GM18873 (cell line): Measurements from ENCODE around the gene KDM3B.
"Not testable (repeated sequence)": the region's sequence is repeated elsewhere in the genome, so short reads cannot be mapped to it uniquely, and the experiment has no call there.

ENCODE experiments used
- ATAC-seq: cut with Tn5 transposase; IDR thresholded peaks from one replicate; pipeline ENCODE4 v1.9.1; 2021; ENCODE audit warnings: mild to moderate bottlenecking, moderate library complexity, moderate number of reproducible peaks; ENCODE audit not compliant: unreplicated experiment, low FRiP score

KDM3B gene

GRCh38 chr5:138389332-138389731 lies 36.8 kb downstream of the KDM3B start:
- ATAC-seq: no peak

GRCh38 chr5:138389911-138390310 lies 37.4 kb downstream of the KDM3B start:
- not testable (repeated sequence) for ATAC-seq

GRCh38 chr5:138391859-138392386 lies 39.4 kb downstream of the KDM3B start:
- no peak for ATAC-seq

- ATAC-seq: no peak
These were observed 50.2 kb downstream of the KDM3B start for GRCh38 chr5:138402640-138403039.

GRCh38 chr5:138408023-138408422 lies 55.5 kb downstream of the KDM3B start:
- no peak for ATAC-seq

DNA sequence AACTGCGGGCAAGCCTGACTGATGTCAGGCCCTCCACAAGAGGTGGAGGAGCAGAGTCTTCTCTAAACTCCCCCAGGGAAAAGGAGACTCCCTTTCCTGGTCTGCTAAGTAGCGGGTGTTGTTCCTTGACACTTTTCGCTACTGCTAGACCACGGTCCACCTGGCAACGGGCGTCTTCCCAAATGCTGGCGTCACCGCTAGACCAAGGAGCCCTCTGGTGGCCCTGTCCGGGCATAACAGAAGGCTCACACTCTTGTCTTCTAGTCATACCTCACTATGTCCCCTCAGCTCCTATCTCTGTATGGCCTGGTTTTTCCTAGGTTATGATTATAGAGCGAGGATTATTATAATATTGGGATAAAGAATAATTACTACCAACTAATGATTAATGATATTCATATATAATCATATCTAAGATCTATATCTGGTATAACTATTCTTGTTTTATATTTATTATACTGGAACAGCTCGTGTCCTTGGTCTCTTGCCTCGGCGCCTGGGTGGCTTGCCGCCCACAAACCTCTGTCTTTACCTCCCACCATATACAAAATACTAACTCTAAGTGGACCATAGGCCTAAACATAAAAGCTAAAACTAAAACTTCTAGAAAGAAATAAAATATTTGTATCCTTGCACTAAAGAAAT lies 58.6 kb downstream of the KDM3B start:
- ATAC-seq: not testable (repeated sequence)

GRCh38 chr5:138418444-138418843 lies 66.0 kb downstream of the KDM3B start:
- no peak for ATAC-seq

- ATAC-seq: no peak
These were observed 72.6 kb downstream of the KDM3B start for GRCh38 chr5:138425079-138425478.

- ATAC-seq: no peak
These were observed 83.5 kb downstream of the KDM3B start for GRCh38 chr5:138435943-138436342.

DNA sequence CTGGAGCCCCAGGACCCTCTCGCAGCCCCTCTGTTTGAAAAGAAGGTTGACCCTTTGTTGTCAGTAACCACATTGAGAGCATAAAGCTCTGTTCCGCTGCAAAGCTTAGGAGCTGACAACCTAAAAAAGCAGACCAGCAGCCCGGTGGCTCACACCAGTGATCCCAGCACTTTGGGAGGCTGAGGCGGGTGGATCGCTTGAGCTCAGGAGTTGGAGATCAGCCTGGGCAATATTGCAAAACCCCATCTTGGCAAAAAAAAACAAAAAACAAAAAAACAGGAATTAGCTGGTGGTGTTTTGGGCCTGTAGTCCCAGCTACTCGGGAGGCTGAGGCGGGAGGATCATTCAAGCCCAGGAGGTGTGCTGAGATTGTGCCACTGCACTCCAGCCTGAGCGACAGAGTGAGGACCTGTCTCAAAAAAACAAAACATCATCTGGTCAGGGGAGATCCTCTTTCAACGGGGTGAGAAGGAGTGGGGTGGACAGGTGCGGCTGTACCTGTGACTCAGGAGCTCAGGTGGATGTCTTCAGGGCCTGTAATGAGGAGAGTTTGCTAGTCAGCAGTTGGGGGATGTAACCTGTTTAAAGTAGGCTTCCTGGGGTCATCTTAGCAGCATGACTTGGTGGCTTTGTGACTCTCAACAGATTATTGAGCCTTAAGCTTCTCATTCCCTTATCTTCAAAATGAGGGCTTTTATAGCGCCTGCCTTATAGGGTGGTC lies 85.7 kb downstream of the KDM3B start:
- no peak for ATAC-seq

GRCh38 chr5:138438724-138439476 lies 86.4 kb downstream of the KDM3B start, which contains the start of gene REEP2:
REEP2 (plus strand) TSS chr5:138439057; CDS start chr5:138439209, 152 bp downstream.
- no peak for ATAC-seq

DNA sequence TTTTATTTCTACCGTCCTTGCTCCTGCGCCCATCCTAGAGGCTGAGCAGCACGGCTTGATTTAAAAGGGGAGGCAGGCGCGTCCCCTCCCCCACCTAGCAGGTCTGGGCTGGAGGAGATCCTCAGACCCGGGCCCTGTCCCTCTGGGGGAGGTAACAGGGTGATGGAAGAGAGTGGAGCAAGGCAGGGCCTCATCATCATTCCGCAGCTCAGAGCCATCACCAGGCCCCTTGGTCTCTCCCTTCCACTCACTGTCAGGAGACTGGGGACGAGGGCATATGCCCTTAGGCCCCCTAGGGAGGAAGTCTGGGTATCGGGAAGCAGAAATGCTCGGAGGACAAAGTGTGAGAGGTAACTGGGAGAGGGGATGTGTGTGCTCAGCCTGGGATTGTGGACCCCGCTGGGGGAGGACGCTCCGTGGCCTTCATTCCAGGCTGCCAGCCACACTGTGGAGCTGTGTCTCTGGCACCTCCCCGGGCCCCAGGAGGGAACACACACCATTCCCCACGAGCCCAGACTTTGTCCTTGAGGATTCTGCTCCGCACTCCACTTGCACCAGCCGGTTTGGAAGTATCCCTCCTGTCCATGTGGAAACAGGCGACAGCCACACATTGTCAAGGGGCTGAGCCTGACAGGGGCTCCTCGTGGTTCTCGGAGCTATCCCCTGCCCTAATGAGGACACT lies 87.1 kb downstream of the KDM3B start:
- ATAC-seq: no peak

GRCh38 chr5:138440159-138441073 lies 87.9 kb downstream of the KDM3B start:
- ATAC-seq: no peak

DNA sequence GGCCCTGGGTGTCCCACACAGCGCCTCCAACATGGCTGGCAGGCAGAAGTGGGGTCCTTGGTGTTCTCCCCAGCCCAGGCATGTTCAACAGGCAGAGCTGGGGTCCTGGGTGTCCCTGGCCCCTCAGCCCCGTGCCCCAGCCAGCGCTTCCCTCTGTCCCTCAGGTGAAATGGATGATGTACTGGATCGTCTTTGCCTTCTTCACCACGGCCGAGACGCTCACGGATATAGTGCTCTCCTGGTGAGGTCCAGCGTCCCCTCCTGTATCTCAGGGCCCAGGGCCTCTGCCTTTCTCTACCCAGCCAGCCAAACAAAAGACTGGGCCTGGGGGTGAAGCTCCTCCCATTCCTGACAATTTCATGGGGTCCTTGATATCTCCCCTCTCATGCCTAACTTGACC lies 88.7 kb downstream of the KDM3B start:
- ATAC-seq: no peak

DNA sequence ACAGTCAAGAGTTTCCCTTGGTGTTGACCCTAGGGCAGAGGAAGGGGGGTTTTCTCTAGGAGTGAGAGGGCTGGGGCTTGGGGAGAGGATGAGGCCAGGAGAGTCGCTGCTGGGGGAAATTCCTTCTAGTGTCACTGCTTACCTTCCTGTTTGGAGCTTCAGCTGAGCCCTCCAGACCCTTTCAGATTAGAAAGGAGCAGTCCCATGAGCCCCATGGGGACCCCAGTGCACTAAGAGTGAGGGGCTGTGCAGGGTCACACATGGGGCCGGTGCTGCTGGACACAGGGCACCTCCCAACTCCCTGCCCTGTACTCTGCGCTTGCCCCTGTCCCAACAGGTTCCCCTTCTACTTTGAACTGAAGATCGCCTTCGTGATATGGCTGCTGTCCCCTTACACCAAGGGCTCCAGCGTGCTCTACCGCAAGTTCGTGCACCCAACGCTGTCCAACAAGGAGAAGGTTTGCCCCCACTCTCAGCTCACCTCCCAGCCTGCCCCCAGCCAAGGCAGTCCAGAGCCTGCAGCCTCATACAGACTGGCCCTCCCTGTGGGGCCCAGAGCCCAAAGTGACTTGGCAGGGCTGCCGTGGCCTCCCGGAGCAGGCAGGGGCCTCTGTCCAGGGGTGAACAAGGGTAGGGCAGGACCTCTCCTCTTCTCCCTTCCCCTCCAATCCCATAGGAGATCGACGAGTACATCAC lies 91.7 kb downstream of the KDM3B start:
- ATAC-seq: no peak

DNA sequence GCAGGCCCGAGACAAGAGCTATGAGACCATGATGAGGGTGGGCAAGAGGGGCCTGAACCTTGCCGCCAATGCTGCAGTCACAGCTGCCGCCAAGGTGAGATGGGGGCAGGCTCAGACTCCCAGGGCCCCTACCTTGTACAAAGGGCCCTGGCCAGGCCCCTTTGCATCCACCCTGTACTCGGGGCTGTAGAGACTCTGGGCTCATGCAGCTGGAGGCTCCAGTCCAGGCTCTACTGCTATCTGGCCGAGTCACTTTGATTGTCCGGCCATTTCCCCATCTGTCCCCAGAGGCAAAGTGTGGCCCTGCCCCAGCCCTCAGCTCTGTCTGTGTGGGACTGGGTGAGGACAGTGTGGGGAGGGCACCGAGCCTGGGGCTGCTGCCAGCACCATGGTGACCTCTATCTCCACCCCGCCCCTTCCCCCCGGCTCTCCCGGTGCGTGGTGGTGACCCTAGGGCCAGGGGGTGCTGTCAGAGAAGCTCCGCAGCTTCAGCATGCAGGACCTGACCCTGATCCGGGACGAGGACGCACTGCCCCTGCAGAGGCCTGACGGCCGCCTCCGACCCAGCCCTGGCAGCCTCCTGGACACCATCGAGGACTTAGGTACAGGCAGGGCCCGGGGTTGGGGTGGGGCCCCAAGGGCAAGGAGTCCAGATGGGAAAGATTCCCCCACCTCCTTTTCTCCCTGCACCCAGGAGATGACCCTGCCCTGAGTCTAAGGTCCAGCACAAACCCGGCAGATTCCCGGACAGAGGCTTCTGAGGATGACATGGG lies 92.5 kb downstream of the KDM3B start:
- ATAC-seq: no peak

DNA sequence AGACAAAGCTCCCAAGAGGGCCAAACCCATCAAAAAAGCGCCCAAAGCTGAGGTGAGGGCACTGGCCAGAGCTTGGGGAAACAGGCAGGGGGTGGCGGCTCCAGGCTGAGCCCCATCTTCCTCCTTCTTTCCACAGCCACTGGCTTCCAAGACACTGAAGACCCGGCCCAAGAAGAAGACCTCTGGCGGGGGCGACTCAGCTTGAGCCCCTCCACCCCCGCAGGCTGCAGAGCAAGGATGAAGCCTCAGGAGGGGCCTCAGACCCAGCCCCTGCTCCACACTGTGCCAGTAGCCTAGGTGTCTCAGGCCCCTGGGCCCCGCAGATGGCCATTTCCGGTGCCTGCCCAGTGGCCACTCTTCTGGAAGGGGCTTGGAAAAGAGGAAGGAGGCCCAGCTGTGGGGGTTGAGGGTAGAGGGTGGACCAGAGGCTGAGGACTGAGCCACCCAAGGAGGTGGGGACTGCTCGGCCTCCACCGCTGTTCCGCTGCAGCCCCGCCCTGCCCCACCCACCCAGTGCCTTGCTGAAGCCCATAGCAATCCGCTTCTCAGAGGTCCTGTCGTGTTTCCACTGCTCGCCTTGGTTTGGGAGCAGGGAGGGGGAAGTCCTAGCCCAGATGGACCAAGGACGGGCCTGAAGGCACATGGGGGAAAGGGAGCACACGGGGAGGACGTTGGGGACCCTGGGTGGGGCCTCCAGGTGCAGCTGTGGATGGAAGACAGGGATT lies 93.2 kb downstream of the KDM3B start:
- ATAC-seq: no peak

DNA sequence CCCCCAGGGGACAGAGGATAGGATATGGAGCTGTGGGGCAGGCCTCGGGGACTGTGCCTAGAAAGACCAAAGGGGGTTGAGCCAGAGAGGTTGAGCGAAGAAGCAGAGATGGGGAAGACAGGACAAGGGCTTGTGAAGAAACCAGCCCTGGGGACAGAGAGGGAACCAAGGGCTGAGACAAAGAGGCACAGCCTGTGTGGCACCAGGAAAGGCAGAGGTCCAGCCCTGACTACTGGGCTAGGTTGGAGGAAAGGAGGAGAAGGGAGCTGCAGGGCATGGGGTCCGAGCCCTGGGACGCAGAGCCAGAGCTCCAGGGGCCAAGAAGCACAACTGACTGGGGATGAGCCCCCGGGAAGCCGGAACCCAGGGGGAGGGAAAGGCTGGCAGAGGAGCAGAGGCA lies 95.6 kb downstream of the KDM3B start:
- no peak for ATAC-seq
